ENCODE measurements around the gene FBLN2.

The FBLN2 gene

DNA sequence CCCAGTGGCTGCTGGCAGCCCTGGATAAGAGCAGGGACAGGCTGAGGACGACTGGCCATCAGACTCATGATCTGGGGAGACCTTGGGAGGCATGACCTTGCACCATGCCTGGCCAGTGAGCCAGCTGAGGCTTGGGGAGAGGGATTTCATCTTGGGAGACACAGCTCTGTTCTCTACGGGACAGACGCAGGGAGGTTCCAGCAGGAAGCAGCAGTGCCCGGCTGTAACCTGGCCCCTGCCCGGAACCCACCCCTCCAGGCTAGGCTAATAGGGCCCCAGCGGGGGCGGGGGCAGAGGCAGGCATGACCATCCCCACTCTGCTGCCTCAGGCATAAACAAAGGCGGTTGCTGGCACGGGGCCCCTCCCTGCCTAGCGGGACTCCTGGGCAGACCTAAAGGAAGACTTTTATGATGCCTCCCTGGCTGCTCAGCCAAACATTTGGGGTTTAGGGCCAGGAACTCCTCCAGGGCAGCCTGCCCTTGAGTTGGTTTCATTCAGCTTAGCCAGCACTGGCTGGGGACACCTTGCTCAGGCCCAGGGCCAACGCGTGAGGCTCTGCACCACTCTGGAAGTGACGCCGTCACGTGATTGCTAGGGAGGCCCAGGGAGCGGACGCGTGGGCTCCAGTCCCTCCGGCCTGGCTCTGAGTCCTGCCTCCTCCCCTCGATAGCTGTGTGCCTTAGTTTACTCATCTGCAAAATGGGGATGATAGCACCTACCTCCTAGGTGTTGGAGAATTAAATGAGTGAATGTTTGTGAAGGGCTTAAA, 41.2 kb upstream of the FBLN2 start:
- no peaks in the 10 kb centered on the region for H3K27me3 ChIP-seq (ENCODE audit: insufficient read depth, low read length)
- H3K36me3 ChIP-seq (ENCODE audit: insufficient read depth, low read length), result no peaks in the 10 kb centered on the region
- H3K4me1 ChIP-seq (ENCODE audit: insufficient read depth, low read length), result peaks cover 17% of the 10 kb centered on the region
- no peak overlapping the region for H2AFZ ChIP-seq (ENCODE audit: low read depth, low read length)
- H3K4me3 ChIP-seq (ENCODE audit: low read length), result no peak overlapping the region
- H3K9me3 ChIP-seq (ENCODE audit: low read length), result peaks cover 2% of the 10 kb centered on the region

DNA sequence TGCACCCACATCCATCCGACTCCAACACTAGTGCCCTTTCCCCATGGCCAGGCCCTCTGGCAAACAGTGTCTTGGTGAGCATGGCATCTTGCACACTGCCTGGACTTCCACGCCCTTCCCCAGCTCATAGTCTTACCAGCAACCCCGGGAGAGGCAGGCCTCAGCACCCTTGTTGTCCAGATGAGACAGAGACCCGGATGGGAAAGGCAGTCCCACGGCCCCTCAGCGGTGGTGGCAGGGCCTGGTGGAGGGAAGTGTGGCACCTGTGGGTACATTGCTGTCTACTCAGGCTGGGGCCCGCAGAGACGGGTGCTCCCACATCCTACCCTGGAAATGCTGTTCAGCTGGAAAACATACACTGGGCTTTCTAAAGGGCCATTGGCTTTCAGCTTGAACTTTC, 40.4 kb upstream of the FBLN2 start:
- Histone ChIP-seq H2AFZ (ENCODE audit: low read depth, low read length) (no peak overlapping the region), H3K9me3 (ENCODE audit: low read length) (peaks cover 2% of the 10 kb centered on the region), H3K4me3 (ENCODE audit: low read length) (no peak overlapping the region), H3K27me3 (ENCODE audit: insufficient read depth, low read length) (no peaks in the 10 kb centered on the region), H3K4me1 (ENCODE audit: insufficient read depth, low read length) (peaks cover 24% of the 10 kb centered on the region), H3K36me3 (ENCODE audit: insufficient read depth, low read length) (no peaks in the 10 kb centered on the region)

DNA sequence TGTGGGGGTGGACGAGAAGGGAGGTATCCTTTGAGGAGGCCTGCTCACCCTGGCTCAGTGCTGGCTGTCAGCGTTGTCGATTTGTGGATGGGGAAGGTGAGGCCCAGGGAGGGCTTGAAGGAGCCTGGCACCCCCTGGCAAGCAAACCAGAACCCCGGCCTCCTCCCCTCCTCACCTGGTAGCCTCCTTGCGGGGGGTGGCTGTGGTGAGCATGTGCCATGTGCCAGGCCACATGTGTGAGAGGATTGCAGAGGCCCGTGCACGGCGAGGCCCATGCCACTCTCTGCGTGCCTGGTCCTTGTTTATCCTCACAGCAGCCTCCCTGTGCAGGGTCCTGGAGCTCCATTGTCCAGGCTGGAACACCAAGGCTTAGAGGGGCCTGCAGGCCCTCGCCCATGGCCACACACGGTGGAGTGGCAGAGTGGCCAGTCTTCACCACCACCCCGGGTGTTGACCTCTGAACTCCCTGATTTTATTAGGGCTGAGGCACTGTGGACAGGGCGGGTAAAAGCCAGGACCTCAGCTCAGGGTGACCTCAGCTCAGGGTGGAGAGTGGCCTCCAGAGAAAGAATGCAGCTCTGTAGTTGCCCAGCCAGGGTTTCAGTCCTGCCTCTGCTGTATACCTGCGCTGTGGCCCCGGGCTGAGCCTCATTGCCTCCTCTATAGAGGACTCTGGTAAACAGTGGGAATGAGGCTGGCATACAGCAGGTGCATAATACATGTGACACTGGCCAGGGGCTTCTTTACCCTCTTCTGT, 39.7 kb upstream of the FBLN2 start:
- no peaks in the 10 kb centered on the region for H3K27me3 ChIP-seq (ENCODE audit: insufficient read depth, low read length)
- no peak overlapping the region for H2AFZ ChIP-seq (ENCODE audit: low read depth, low read length)
- no peaks in the 10 kb centered on the region for H3K36me3 ChIP-seq (ENCODE audit: insufficient read depth, low read length)
- H3K4me3 ChIP-seq (ENCODE audit: low read length), result no peak overlapping the region
- H3K9me3 ChIP-seq (ENCODE audit: low read length), result peaks cover 2% of the 10 kb centered on the region
- H3K4me1 ChIP-seq (ENCODE audit: insufficient read depth, low read length), result peaks cover 31% of the 10 kb centered on the region

DNA sequence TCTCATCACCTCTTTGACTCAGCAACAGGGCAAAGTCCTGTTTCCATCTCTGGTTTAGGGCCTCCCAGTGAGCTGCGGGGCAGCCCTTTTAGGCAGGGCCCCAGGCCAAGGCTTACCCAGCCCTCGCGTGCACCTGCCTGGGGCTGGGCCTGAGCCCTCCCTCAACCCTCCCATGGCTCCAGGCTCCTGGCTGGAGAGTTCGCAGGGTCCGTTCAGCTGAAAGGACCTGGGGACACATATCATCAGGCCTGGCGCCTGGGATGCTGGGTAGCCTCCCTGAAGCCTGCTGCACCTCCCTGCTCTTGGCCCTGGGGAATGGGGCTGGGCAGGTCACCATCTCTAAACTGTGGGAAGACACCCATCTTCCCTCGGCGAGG, 39.1 kb upstream of the FBLN2 start:
- no peak overlapping the region for H3K4me3 ChIP-seq (ENCODE audit: low read length)
- H2AFZ ChIP-seq (ENCODE audit: low read depth, low read length), result no peak overlapping the region
- H3K36me3 ChIP-seq (ENCODE audit: insufficient read depth, low read length), result no peaks in the 10 kb centered on the region
- H3K9me3 ChIP-seq (ENCODE audit: low read length), result peaks cover 2% of the 10 kb centered on the region
- no peaks in the 10 kb centered on the region for H3K27me3 ChIP-seq (ENCODE audit: insufficient read depth, low read length)
- H3K4me1 ChIP-seq (ENCODE audit: insufficient read depth, low read length), result peaks cover 25% of the 10 kb centered on the region

DNA sequence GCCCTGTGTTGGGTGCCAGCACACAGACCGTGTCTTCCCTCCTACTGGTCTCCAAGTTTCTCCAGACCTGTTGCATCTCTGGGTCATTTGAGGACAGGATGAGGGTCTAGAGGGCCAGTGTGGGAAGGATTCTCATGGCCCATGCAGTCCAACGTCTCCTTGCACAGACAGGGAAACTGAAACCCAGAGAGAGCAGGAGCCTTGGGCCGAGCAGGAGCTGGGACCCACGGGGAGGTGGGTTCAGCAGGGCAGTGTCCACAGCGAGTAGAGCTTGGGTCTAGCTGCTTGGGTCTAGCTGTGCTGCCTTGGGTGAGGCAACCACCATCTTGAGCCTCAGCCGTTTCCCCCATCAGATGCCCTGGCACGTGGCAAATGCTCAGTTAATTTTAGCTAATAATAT, 36.5 kb upstream of the FBLN2 start:
- Histone ChIP-seq H3K4me1 (ENCODE audit: insufficient read depth, low read length) (peaks cover 21% of the 10 kb centered on the region), H2AFZ (ENCODE audit: low read depth, low read length) (no peak overlapping the region), H3K4me3 (ENCODE audit: low read length) (no peak overlapping the region), H3K36me3 (ENCODE audit: insufficient read depth, low read length) (no peaks in the 10 kb centered on the region), H3K27me3 (ENCODE audit: insufficient read depth, low read length) (no peaks in the 10 kb centered on the region), H3K9me3 (ENCODE audit: low read length) (peaks cover 2% of the 10 kb centered on the region)

DNA sequence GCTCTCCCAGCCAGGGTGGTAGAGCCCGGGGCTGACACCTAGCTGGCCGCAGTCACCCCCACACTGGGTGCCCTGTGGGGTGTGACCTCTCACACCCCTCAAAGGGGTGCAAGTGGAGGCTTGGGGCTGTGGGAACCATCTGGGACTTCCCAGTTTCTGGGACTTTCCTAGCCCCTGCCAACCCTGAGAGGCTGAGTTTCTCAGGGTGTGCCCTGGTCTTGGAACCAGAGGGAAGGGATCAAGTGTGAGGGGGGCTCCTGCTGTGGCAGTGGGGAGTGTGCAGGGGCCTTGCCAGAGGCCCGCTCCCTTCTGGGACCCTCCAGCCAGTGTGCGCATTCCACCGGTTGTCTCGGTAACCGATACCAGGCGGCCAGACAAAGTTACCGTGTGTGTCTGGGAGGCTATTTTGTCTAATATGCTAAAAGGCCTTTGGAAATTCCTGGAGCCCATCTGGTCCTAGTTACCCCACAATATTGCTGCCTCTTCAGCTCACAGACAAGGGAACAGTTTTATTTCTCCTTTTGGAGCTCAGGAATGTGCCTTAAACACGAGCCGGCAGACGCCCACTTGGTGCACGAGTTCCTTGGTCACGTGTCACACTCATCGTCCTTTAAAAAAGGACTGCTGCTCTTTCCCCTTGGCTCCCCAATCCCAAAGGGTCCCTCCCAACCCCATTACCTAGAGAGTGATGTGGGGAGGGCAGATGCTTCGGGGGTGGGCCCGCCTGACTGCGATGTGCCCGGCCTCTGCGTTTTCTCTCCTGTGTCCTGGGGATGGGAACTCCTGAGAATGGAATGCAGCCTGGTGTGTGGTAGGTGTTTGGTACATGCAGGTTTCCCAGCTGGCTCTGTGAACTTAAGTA, 35.6 kb upstream of the FBLN2 start:
- Histone ChIP-seq H2AFZ (ENCODE audit: low read depth, low read length) (no peak overlapping the region), H3K9me3 (ENCODE audit: low read length) (peaks cover 2% of the 10 kb centered on the region), H3K36me3 (ENCODE audit: insufficient read depth, low read length) (no peaks in the 10 kb centered on the region), H3K27me3 (ENCODE audit: insufficient read depth, low read length) (no peaks in the 10 kb centered on the region), H3K4me3 (ENCODE audit: low read length) (no peak overlapping the region), H3K4me1 (ENCODE audit: insufficient read depth, low read length) (peaks cover 16% of the 10 kb centered on the region)

DNA sequence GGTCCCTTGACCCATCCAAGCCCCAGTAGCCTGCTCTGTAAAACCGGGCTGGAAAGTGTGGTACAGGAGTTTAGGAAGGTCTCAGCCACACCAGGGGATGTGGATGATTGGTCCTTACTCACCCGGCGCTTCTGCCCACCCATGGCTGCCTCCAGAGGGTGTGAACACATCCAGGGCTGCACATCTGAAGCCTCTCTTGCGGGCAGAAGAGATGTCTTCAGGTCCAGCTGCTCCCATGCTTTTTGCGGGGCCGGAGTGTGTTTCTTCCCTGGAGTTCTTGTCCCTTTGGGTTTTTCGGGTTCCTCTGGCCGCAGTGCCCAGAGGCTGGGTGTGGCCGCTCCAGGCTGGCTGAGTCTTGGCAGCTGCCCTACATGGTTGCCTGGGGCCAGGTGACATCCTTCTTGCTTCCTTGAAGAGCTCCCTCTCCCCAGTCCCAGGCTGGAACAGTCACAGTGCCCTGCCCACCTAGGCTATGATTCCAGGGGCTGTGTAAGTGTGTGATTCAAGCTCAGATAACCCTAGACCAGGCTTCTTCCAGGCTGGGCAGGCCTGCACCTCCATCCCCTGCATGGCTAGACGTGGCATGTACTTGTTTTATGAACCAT, 34.9 kb upstream of the FBLN2 start:
- Histone ChIP-seq H3K4me3 (ENCODE audit: low read length) (no peak overlapping the region), H3K36me3 (ENCODE audit: insufficient read depth, low read length) (no peaks in the 10 kb centered on the region), H2AFZ (ENCODE audit: low read depth, low read length) (no peak overlapping the region), H3K9me3 (ENCODE audit: low read length) (peaks cover 2% of the 10 kb centered on the region), H3K4me1 (ENCODE audit: insufficient read depth, low read length) (peaks cover 16% of the 10 kb centered on the region), H3K27me3 (ENCODE audit: insufficient read depth, low read length) (no peaks in the 10 kb centered on the region)

DNA sequence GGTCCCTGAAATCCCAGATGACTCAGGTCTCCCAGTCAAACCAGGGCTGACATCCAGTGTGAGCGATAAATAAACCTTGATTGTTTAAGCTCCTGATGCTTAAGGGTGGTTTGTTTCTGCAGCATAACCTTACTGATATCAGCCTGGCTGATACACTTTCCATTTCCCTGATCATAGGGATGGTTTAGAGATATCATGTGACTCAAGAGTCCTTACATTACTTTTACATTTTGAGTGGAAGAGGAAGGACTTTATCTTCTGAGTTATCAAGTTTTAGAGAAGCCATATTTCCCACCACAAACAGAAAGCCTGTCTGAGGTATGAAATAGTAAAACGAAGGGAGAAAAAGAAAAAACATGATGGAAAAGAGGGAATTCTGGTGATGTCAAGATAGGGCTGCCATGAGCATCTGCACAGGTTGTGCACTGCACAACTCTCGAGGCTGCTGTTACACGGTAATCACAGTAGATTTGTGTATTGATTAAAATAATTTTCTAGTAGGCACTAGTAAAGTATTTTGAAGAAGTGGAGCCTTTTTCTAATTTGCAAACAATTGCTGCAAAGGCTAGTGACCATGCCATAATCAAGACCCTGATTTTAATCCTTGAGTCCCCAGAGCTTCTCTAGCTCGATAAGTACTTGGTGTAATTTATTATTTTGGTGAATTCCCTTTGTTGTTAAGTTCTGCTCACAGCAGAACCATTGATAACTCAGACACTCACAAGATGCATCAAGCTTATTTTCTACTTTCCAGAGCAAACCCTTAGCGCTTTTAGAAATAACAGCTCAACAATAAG, 34.1 kb upstream of the FBLN2 start:
- H3K4me3 ChIP-seq (ENCODE audit: low read length), result no peak overlapping the region
- H3K9me3 ChIP-seq (ENCODE audit: low read length), result peaks cover 2% of the 10 kb centered on the region
- no peaks in the 10 kb centered on the region for H3K27me3 ChIP-seq (ENCODE audit: insufficient read depth, low read length)
- no peaks in the 10 kb centered on the region for H3K36me3 ChIP-seq (ENCODE audit: insufficient read depth, low read length)
- H3K4me1 ChIP-seq (ENCODE audit: insufficient read depth, low read length), result peaks cover 16% of the 10 kb centered on the region
- H2AFZ ChIP-seq (ENCODE audit: low read depth, low read length), result no peak overlapping the region

DNA sequence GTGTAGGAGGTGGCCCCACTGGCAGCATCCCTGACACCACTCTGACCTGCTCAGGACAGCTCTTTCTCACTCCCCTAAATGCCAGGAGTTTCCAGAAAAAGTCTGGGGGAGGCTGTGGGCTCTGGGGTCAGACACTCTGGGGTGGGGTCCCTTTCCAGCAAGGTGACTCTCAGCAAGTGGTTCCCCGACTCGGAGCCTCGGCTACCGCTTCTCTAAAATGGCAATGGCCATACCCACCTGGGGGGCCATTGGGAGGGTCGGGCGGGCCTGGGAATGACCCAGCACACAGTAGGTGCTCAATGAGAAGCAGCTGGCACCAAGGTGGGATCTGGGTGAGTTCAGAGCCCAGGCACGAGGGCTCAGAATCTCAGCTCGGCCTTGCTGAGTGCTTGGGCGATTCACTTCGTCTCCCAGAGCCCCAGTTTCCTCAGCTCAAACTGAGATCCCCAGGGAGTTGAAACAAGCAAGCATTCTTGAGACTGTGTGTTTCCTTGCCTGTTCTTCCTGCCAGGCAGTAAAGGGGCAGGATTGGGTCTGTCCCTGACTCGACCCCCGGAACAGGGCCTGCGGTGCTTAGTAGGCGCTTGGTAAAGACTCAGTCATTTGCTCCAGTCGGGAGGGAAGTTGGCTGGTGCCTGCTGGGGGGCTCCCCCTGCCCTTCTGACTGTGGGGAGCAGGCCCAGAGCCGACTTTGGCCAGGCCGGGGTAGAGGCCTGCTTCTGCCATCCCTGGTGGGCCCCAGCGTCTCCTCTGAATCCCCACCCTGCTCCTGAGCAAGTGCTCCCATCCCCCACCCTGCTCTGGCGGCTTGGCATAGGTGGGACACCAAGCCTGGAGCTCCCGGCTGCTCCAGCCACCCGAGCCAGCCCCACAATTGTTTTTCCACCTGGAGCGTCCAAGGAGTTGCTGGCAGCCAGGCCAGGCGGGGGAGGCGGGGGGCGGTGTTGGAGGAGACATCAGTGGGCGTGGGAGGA, 32.9 kb upstream of the FBLN2 start:
- Histone ChIP-seq H3K9me3 (ENCODE audit: low read length) (peaks cover 2% of the 10 kb centered on the region), H3K27me3 (ENCODE audit: insufficient read depth, low read length) (no peaks in the 10 kb centered on the region), H3K4me1 (ENCODE audit: insufficient read depth, low read length) (peaks cover 16% of the 10 kb centered on the region), H3K4me3 (ENCODE audit: low read length) (no peak overlapping the region), H2AFZ (ENCODE audit: low read depth, low read length) (no peak overlapping the region), H3K36me3 (ENCODE audit: insufficient read depth, low read length) (no peaks in the 10 kb centered on the region)

DNA sequence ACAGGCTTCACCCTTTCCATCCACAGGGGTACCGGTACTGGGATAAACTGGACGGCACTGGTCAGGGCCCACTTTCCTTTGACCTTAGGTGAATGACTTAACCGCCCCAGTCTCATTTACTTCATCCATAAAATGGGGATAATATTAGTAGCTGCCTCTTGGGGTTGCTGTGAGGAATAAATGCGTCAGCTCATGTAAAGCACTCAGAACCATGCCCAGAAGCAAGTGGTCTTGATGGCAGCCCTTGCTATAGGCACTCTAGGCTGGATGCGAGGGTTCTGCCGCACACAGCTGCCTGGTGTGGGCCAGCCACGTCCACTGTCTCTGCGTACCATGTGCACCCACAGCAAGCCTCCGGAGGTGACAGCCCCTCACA, 32.2 kb upstream of the FBLN2 start:
- no peaks in the 10 kb centered on the region for H3K9me3 ChIP-seq (ENCODE audit: low read length)
- H3K27me3 ChIP-seq (ENCODE audit: insufficient read depth, low read length), result no peaks in the 10 kb centered on the region
- H3K4me3 ChIP-seq (ENCODE audit: low read length), result no peak overlapping the region
- H2AFZ ChIP-seq (ENCODE audit: low read depth, low read length), result no peak overlapping the region
- no peaks in the 10 kb centered on the region for H3K36me3 ChIP-seq (ENCODE audit: insufficient read depth, low read length)
- peaks cover 16% of the 10 kb centered on the region for H3K4me1 ChIP-seq (ENCODE audit: insufficient read depth, low read length)

DNA sequence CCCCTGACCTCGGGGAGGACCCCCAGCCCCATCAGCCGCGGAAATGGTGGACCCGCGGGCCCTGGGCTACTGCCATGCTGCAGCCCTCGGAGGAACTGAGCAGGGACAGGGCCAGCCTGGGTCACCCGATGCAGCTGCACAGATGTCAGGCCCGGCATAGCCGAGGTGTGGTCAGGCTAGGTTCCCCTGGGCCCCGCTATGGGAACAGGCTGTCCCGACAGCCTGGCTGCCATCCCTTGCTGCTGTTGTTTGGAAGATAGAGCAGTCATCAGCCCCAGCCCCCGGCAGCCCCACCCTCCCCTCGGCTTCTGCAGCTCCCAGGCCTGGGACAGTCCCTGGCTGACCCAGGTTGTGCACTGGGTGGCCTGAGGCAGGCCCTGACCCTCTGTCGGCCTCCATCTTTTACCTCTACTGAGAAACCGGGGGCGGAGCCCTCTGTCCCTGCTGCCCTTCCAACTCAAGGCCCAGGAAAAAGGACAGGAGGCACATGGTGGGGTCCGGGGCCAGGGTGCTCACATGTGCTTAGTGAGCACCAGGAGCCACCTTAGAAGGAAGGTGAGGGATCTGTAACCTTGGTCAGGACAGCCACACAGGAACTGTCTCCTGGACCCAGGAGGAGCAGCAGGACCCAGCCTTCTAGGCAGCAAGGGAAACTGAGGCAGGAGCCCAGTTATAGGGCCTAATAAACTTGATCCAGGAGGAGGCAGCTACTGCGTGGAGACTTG, 31.5 kb upstream of the FBLN2 start:
- no peak overlapping the region for H3K4me3 ChIP-seq (ENCODE audit: low read length)
- H3K36me3 ChIP-seq (ENCODE audit: insufficient read depth, low read length), result no peaks in the 10 kb centered on the region
- H3K9me3 ChIP-seq (ENCODE audit: low read length), result no peaks in the 10 kb centered on the region
- H3K27me3 ChIP-seq (ENCODE audit: insufficient read depth, low read length), result no peaks in the 10 kb centered on the region
- peaks cover 16% of the 10 kb centered on the region for H3K4me1 ChIP-seq (ENCODE audit: insufficient read depth, low read length)
- H2AFZ ChIP-seq (ENCODE audit: low read depth, low read length), result no peak overlapping the region
